Ecto neural progenitor cell (in vitro differentiated cells): Measurements from ENCODE around the gene DPY19L2.
"Not testable (repeated sequence)": the region's sequence is repeated elsewhere in the genome, so short reads cannot be mapped to it uniquely, and the experiment has no call there.

Experiments used
- DNase-seq: peaks from one replicate; pipeline ENCODE4 v3.0.0-alpha.2; 2018; ENCODE audit warnings: low spot score

The DPY19L2 gene

GRCh38 chr12:63658501-63658900 is 9.8 kb downstream of the DPY19L2 start:
- not testable (repeated sequence) for DNase-seq

- DNase-seq: not testable (repeated sequence)
Observed at GRCh38 chr12:63656407-63656806, 11.9 kb downstream of the DPY19L2 start.

GRCh38 chr12:63655543-63656257 is 12.6 kb downstream of the DPY19L2 start:
- DNase-seq: not testable (repeated sequence)

DNA sequence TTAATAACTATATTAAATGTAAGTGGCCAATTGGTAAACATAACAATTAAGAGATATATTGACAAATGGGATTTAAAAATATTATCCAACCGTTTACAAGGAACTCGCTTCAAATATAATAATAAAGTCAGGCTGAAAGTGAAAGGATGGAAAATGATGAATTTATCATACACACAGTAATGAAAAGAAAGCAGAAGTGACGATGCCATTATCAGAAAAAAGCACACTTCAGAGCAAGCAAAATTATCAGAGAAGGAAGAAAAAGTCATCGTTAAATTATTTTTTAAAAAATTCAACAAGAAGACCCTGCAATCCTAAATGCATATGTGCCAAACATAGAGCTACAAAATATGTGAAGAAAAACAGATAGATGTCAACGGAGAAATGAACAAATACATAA is 13.8 kb downstream of the DPY19L2 start:
- not testable (repeated sequence) for DNase-seq

- DNase-seq: not testable (repeated sequence)
Observed at GRCh38 chr12:63649517-63649916, 18.8 kb downstream of the DPY19L2 start.

GRCh38 chr12:63643381-63644140 is 24.7 kb downstream of the DPY19L2 start:
- DNase-seq: not testable (repeated sequence)

- DNase-seq: not testable (repeated sequence)
Observed at GRCh38 chr12:63624258-63624657, 44.0 kb downstream of the DPY19L2 start.

GRCh38 chr12:63615544-63615943 is 52.7 kb downstream of the DPY19L2 start:
- not testable (repeated sequence) for DNase-seq

GRCh38 chr12:63611285-63611684 is 57.0 kb downstream of the DPY19L2 start:
- not testable (repeated sequence) for DNase-seq

- DNase-seq: not testable (repeated sequence)
Observed at GRCh38 chr12:63609281-63609680, 59.0 kb downstream of the DPY19L2 start.

- DNase-seq: not testable (repeated sequence)
Observed at GRCh38 chr12:63604985-63605384, 63.3 kb downstream of the DPY19L2 start.

DNA sequence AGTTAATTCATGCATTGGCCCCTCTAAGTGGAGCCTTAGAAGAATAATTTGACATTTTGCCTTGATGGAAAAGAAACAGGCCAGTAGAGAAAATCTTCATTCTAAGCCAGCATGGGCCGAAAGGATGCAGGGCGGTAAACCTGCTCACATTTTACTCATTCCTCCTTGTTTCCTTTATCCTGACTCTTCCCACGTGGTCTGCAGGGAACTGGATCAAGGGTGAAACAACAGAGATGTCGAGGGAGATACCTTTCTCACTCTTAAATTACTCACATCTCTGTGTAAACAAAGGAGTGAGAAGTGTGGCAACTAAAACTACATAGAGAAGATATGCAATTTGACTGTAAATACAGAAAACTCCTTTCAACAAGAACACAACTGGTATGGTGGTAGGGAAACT is 73.5 kb downstream of the DPY19L2 start:
- not testable (repeated sequence) for DNase-seq

DNA sequence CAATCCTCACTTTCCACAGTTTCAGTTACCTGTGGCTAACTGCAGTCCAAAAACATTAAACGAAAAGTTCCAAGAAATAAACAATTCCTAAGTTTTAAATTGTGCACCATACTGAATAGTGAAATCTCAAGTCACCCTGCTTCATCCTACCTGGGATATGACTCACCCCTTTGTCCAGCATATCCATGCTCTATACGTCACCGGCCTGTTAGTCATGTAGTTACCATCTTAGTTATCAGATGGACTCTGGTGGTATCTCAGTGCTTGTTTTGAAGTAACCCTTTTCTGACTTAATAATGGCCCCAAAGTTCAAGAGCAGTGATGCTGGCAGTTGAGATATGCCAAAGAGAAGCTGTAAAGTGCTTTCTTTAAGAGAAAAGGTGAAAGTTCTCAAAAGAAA is 83.9 kb downstream of the DPY19L2 start:
- not testable (repeated sequence) for DNase-seq

GRCh38 chr12:63583289-63583688 is 85.0 kb downstream of the DPY19L2 start:
- DNase-seq: not testable (repeated sequence)

DNA sequence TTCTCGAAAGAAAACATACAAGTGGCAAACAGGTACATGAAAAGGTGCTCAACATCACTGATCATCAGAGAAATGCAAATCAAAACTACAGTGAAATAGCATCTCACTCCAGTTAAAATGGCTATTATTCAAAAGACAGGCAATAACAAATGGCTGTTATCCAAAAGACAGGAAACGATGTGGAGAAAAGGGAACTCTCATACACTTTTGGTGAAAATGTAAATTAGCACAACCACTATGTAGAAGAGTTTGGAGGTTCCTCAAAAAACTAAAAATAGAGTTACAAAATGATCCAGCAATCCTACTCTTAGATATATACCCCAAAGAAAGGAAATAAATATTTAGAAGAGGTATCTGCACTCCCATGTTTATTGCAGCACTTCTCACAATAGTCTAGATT is 90.7 kb downstream of the DPY19L2 start:
- DNase-seq: not testable (repeated sequence)

GRCh38 chr12:63572038-63572437 is 96.3 kb downstream of the DPY19L2 start:
- DNase-seq: not testable (repeated sequence)

- not testable (repeated sequence) for DNase-seq
Observed at GRCh38 chr12:63558445-63558844, 109.8 kb downstream of the DPY19L2 start.

DNA sequence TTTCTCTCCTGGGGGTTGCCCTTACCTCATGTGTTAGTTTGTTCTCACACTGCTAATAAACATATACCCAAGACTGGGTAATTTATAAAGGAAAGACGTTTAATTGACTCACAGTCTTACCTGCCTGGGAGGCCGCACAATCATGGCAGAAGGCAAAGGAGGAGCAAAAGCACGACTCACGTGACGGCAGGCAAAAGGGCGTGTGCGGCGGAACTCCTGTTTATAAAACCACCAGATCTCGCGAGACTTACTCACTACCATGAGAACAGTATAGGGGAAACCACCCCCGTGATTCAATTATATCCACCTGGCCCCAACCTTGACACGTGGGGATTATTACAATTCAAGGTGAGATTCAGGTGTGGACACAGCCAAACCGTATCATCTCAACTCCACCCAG is 116.9 kb downstream of the DPY19L2 start:
- not testable (repeated sequence) for DNase-seq

GRCh38 chr12:63549034-63549433 is 119.3 kb downstream of the DPY19L2 start:
- not testable (repeated sequence) for DNase-seq

DNA sequence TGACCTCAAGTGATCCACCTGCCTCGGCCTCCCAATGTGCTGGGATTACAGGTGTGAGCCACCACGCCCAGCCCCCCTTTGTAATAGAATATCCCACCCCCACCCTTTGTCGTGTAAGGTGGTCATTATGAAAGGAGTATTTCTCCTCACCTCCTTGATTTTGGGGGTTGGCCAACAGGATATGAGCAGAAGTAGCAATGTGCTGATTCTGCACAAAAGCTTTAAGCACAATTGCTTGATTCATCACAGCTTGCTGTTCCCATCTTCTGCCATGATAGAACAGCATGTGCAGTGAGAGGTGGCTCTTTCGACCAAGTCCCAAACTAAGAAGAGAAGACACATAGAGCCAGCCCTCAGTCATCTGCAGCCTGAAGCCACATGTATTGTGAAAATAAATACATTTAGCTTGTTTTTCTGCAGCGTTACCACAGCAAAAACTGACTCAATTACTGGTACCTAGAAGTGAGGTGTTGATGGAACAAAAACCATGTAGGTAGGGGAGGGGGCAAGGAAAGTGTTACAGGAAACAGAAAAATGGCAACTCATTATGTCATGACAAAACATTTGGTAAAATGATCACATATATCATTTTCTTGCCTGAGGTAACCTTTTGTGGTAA is 122.9 kb downstream of the DPY19L2 start:
- not testable (repeated sequence) for DNase-seq

- not testable (repeated sequence) for DNase-seq
Observed at GRCh38 chr12:63538656-63539055, 129.6 kb downstream of the DPY19L2 start.

DNA sequence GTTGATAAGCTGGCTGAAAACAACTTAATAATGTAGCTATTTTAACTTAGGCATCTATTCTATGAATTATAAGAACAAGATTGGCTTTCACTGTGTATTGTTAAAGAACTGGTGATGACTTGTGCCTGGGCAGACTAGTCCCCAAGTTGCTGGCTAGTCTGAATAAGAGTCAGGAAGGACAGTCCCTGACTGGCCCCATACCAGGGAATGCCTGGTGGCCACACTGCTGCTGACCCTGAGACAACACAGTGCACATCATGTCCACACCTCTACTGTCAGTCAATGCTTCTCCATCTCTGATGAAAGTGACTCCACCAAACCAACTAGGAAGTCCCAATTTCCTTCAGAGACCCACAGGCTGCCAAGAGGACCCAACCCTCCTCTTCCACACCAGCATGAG is 130.5 kb downstream of the DPY19L2 start:
- not testable (repeated sequence) for DNase-seq

DNA sequence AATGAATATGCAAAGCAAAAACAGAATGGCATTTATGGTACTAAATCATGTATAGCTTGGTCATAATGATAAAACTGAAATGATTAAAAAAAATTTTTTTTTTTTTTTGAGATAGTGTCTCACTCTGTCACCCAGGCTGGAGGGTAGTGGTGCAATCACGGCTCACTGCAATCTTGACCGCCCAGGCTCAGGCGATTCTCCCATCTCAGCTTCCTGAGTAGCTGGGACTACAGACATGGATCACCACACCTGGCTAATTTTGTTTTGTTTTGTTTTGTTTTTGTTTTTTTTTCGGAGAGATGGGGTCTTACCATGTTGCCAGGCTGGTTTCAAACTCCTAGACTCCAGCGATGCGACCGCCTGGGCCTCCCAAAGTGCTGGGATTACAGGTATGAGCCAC is 138.7 kb downstream of the DPY19L2 start:
- not testable (repeated sequence) for DNase-seq
